Right cardiac atrium (tissue), 5 donors: Measurements from ENCODE around the gene TMEM179. TPM values are rescaled to one million over a fixed set of nuclear protein-coding genes. Genes with fewer than 3 reads are reported as not detected.
"Not testable (repeated sequence)": the region's sequence is repeated elsewhere in the genome, so short reads cannot be mapped to it uniquely, and the experiment has no call there.

Experiments used
- ATAC-seq, 2 donors: fragments of 200-7000 bp; cut with Tn5 transposase; one replicate each; pipeline versions ENCODE4 v1.8.0 to v1.9.1; 2020; ENCODE audit warnings: moderate library complexity in 2 of 2, mild to moderate bottlenecking in 1 of 2
- DNase-seq, 3 donors: peaks; one replicate each; pipeline ENCODE4 v3.0.0-alpha.2; 2020
- H3K27ac ChIP-seq: one replicate; pipeline ENCODE4 v1.5.1; 2013; ENCODE audit warnings: mild to moderate bottlenecking, low read length, control low read depth, moderate library complexity
- H3K27me3 ChIP-seq: one replicate; pipeline ENCODE4 v1.6.1; 2013; ENCODE audit not compliant: control insufficient read depth, insufficient read depth
- H3K4me1 ChIP-seq: one replicate; pipeline ENCODE4 v1.6.1; 2013; ENCODE audit warnings: low read length; ENCODE audit not compliant: control insufficient read depth, insufficient read depth
- H3K4me3 ChIP-seq: one replicate; pipeline ENCODE4 v1.5.1; 2013; ENCODE audit warnings: low read length, control low read depth
- H3K9me3 ChIP-seq: one replicate; pipeline ENCODE4 v1.6.1; 2013; ENCODE audit warnings: low read length; ENCODE audit not compliant: control insufficient read depth
- WGBS: extraction: QIAGEN DNeasy Blood & Tissue Kit; methylation state at CpG from one replicate; pipeline ENCODE4 v1.1.7; 2013; 5-methylcytosine and 5-hydroxymethylcytosine counted together
- intact Hi-C, 4 donors: fragments of 100-400 bp; cut with DNase I; formaldehyde crosslinking; loops; one replicate each; pipeline versions ENCODE4 v1.11.0 to v1.14.0; 2022 to 2023
- polyA plus RNA-seq: library from polyadenylated mRNA; stranded (reverse); fragments of 200-250 nt; gene quantifications from one replicate; pipeline ENCODE4 v1.2.3, GENCODE V29; 2013
- total RNA-seq, 4 donors: library from RNA; stranded (reverse); fragmentation: NEBNext Ultra II Directional; extraction: Animal tissue kit (Norgen Biotek cat#: 25700); gene quantifications; one replicate each; pipeline ENCODE4 v1.2.1, GENCODE V29; 2021
- donor health status: healthy with polysubstance abuse.
- donor health status: DM: no; HTN: yes; CAD: no.
- donor health status: DM: no; HTN: no; CAD: no.
- donor health status: DM: no; HTN: yes; CAD: no; lungs with severe emphysema.
- donor health status: DM: yes; HTN: yes; CAD: no.

The TMEM179 gene
- total and polyA plus RNA-seq, 5 donors: 0.57 to 2.2 (median 1.2) TPM

GRCh38 chr14:104637546-104638003 is 33.0 kb upstream of the TMEM179 start:
- Histone ChIP-seq H3K4me3 (no peak overlapping the region), H3K27ac (no peak overlapping the region), H3K4me1 (no peaks in the 10 kb centered on the region), H3K9me3 (no peaks in the 10 kb centered on the region), H3K27me3 (no peaks in the 10 kb centered on the region)
- 73% methylated on average over 5 of the region's 5 CpGs for WGBS
- intact Hi-C loops: loop anchor here in 2 of 4 donors (5.0 to 10.0 kb wide), 3 partner anchors 500 to 553 kb away; partner anchors contain the start of genes KIF26A (in 2 of the 2) and ASPG (in 1 of the 2)
- ATAC-seq: no peak
- DNase-seq: no peak

- not testable (repeated sequence) for DNase-seq, H3K4me1 ChIP-seq, H3K27ac ChIP-seq, H3K4me3 ChIP-seq, ATAC-seq, H3K9me3 ChIP-seq, H3K27me3 ChIP-seq
- 87% methylated on average over 34 of the region's 39 CpGs for WGBS
- intact Hi-C loops: loop anchor here in 2 of 4 donors (5.0 to 10.0 kb wide), 3 partner anchors 500 to 552 kb away; partner anchors contain the start of genes KIF26A (in 2 of the 2) and ASPG (in 1 of the 2)
These were observed 32.4 kb upstream of the TMEM179 start for GRCh38 chr14:104636846-104637545.

GRCh38 chr14:104636131-104636530 is 31.6 kb upstream of the TMEM179 start:
- Histone ChIP-seq H3K27ac (no peak overlapping the region), H3K9me3 (no peaks in the 10 kb centered on the region), H3K4me1 (no peaks in the 10 kb centered on the region), H3K4me3 (no peak overlapping the region), H3K27me3 (no peaks in the 10 kb centered on the region)
- intact Hi-C loops: loop anchor here in 2 of 4 donors (5.0 to 10.0 kb wide), 3 partner anchors 499 to 551 kb away; partner anchors contain the start of genes KIF26A (in 2 of the 2) and ASPG (in 1 of the 2)
- DNase-seq: no peak
- ATAC-seq: no peak
- 86% methylated on average over 11 of the region's 11 CpGs for whole genome bisulfite sequencing

GRCh38 chr14:104635717-104636116 is 31.1 kb upstream of the TMEM179 start:
- DNase-seq (no peak), ATAC-seq (no peak)
- intact Hi-C loops: loop anchor here in 2 of 4 donors (5.0 to 10.0 kb wide), 3 partner anchors 498 to 551 kb away; partner anchors contain the start of genes KIF26A (in 2 of the 2) and ASPG (in 1 of the 2)
- H3K4me1 ChIP-seq: no peaks in the 10 kb centered on the region
- no peak overlapping the region for H3K27ac ChIP-seq
- no peaks in the 10 kb centered on the region for H3K9me3 ChIP-seq
- WGBS: 81% methylated on average over 13 of the region's 14 CpGs
- H3K4me3 ChIP-seq: no peak overlapping the region
- H3K27me3 ChIP-seq: no peaks in the 10 kb centered on the region

GRCh38 chr14:104634886-104635570 is 30.5 kb upstream of the TMEM179 start:
- H3K27me3 ChIP-seq: no peaks in the 10 kb centered on the region
- no peak for ATAC-seq
- WGBS: 86% methylated on average over 26 of the region's 26 CpGs

GRCh38 chr14:104634138-104634760 is 29.7 kb upstream of the TMEM179 start:
- Histone ChIP-seq H3K9me3 (no peaks in the 10 kb centered on the region), H3K4me1 (no peaks in the 10 kb centered on the region), H3K27me3 (no peaks in the 10 kb centered on the region), H3K4me3 (no peak overlapping the region), H3K27ac (no peak overlapping the region)
- intact Hi-C loops: loop anchor here in 2 of 4 donors (10.0 kb wide), 2 partner anchors 499 to 549 kb away; partner anchors contain the start of genes ASPG (in 1 of the 2) and KIF26A (in 1 of the 2)
- WGBS: 83% methylated on average over 20 of the region's 20 CpGs
- DNase-seq (no peak), ATAC-seq (no peak)

More at GRCh38 chr14:104634886-104635570, 30.5 kb upstream of the TMEM179 start:
- Histone ChIP-seq H3K27ac (no peak overlapping the region), H3K4me1 (no peaks in the 10 kb centered on the region), H3K9me3 (no peaks in the 10 kb centered on the region), H3K4me3 (no peak overlapping the region)
- no peak for DNase-seq
- intact Hi-C loops: loop anchor here in 2 of 4 donors (5.0 to 10.0 kb wide), 3 partner anchors 498 to 550 kb away; partner anchors contain the start of genes KIF26A (in 2 of the 2) and ASPG (in 1 of the 2)

GRCh38 chr14:104633276-104634137 is 28.9 kb upstream of the TMEM179 start:
- DNase-seq (no peak), ATAC-seq (no peak)
- 68% methylated on average over 24 of the region's 24 CpGs for WGBS
- Histone ChIP-seq H3K27ac (no peak overlapping the region), H3K4me3 (no peak overlapping the region), H3K27me3 (no peaks in the 10 kb centered on the region), H3K9me3 (peaks cover 4% of the 10 kb centered on the region), H3K4me1 (no peaks in the 10 kb centered on the region)
- intact Hi-C loops: loop anchor here in 2 of 4 donors (10.0 kb wide), 2 partner anchors 499 to 549 kb away; partner anchors contain the start of genes ASPG (in 1 of the 2) and KIF26A (in 1 of the 2)

GRCh38 chr14:104632781-104633180 is 28.2 kb upstream of the TMEM179 start:
- no peak overlapping the region for H3K27ac ChIP-seq
- intact Hi-C loops: loop anchor here in 2 of 4 donors (10.0 kb wide), 2 partner anchors 498 to 548 kb away; partner anchors contain the start of genes ASPG (in 1 of the 2) and KIF26A (in 1 of the 2)
- ATAC-seq: no peak

GRCh38 chr14:104624939-104625338 is 20.4 kb upstream of the TMEM179 start:
- WGBS: 54% methylated on average over 5 of the region's 5 CpGs
- intact Hi-C loops: no loop called here
- Histone ChIP-seq H3K9me3 (peaks cover 4% of the 10 kb centered on the region), H3K27ac (no peak overlapping the region), H3K27me3 (no peaks in the 10 kb centered on the region), H3K4me1 (no peaks in the 10 kb centered on the region), H3K4me3 (no peak overlapping the region)
- ATAC-seq: no peak
- no peak for DNase-seq

More at GRCh38 chr14:104632781-104633180, 28.2 kb upstream of the TMEM179 start:
- peaks cover 4% of the 10 kb centered on the region for H3K9me3 ChIP-seq
- no peak overlapping the region for H3K4me3 ChIP-seq
- no peaks in the 10 kb centered on the region for H3K4me1 ChIP-seq
- no peak for DNase-seq
- no peaks in the 10 kb centered on the region for H3K27me3 ChIP-seq
- WGBS: 82% methylated on average over 9 of the region's 9 CpGs
